Duodenal mucosa (tissue), 2 donors: ENCODE measurements around the gene CUL9.

Source experiments
- H3K27ac ChIP-seq: one replicate; pipeline ENCODE4 v1.7.0; 2013; ENCODE audit warnings: low read depth, low read length
- H3K27me3 ChIP-seq, 2 donors: one replicate each; pipeline ENCODE4 v1.7.0; 2013; ENCODE audit warnings: low read length in 2 of 2, control low read depth in 1 of 2; ENCODE audit not compliant: insufficient read depth in 2 of 2, control insufficient read depth in 1 of 2
- H3K36me3 ChIP-seq, 2 donors: one replicate each; pipeline ENCODE4 v1.7.0; 2013; ENCODE audit warnings: low read length in 2 of 2, control low read depth in 1 of 2; ENCODE audit not compliant: insufficient read depth in 2 of 2, control insufficient read depth in 1 of 2
- H3K4me1 ChIP-seq, 2 donors: one replicate each; pipeline ENCODE4 v1.7.0; 2013; ENCODE audit warnings: low read length in 2 of 2, control low read depth in 1 of 2; ENCODE audit not compliant: insufficient read depth in 2 of 2, control insufficient read depth in 1 of 2
- H3K4me3 ChIP-seq, 2 donors: one replicate each; pipeline ENCODE4 v1.7.0; 2013; ENCODE audit warnings: low read length in 2 of 2, low read depth in 1 of 2
- H3K9ac ChIP-seq, 2 donors: one replicate each; pipeline ENCODE4 v1.7.0; 2013; ENCODE audit warnings: low read length in 2 of 2, low read depth in 1 of 2
- H3K9me3 ChIP-seq, 2 donors: one replicate each; pipeline ENCODE4 v1.7.0; 2013; ENCODE audit warnings: low read length in 2 of 2, control low read depth in 1 of 2; ENCODE audit not compliant: control insufficient read depth in 1 of 2

CUL9 gene

DNA sequence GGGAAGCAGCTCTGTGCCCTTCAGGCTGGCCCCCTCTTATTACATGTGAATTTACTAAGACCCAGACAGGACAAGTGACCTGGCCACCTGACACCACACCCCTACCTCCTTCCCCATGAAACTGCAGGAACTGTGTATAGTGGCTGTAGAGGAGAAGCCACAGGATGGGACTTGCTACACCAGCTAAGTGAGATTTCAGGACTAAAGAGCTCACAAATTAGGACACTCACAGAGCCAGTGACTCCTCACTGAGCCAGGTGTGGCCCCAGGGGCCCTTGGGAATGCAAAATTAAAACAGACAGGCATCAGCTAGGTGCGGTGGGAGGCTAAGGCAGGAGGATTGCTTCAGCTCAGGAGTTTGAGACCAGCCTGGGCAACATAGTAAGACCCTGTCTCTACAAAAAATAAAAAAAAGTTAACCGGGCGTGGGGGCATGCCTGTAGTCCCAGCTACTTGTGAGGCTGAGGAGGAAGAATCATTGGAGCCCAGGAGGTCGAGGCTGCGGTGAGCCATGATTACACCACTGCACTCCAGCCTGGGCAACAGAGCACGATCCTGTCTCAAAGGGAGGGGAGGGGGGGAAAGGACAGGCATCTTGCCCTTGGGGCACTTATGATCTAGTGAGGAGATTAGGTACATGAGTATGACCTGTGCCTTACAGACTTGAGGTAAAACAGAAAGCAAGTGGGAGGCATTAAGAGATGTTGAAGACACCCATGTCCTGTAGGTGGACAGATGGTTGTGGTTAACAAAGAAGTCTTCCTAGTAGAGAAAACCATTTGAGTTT is 34.1 kb upstream of the CUL9 start:
- H3K9ac ChIP-seq = no peak overlapping the region
- no peak overlapping the region for H3K27ac ChIP-seq
- no peaks in the 10 kb centered on the region for H3K9me3 ChIP-seq
- H3K36me3 ChIP-seq = no peaks in the 10 kb centered on the region
- H3K4me3 ChIP-seq = no peak overlapping the region
- H3K27me3 ChIP-seq = no peaks in the 10 kb centered on the region
- H3K4me1 ChIP-seq = peaks cover 8 to 9% of the 10 kb centered on the region in 2 donors

DNA sequence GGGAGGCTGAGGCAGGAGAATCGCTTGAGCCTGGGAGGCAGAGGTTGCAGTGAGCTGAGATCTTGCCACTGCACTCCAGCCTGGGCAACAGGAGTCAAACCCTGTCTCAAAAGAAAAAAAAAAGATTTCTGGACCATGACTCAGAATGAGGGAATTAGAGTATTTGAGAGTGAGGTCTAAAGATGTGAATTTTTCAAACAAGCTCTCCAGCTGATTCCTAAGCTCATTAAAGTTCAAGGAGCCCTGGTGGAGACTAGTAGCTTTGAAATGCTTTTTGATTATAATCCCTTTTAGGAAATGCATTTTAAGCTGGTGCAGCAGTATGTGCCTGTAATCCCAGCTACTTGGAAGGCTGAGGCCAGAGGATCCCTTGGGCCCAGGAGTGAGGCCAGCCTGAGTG is 32.7 kb upstream of the CUL9 start:
- Histone ChIP-seq H3K27ac (no peak overlapping the region), H3K4me3 (no peak overlapping the region), H3K36me3 (no peaks in the 10 kb centered on the region), H3K4me1 (no peaks in the 10 kb centered on the region), H3K9ac (no peak overlapping the region), H3K27me3 (no peaks in the 10 kb centered on the region), H3K9me3 (no peaks in the 10 kb centered on the region)

DNA sequence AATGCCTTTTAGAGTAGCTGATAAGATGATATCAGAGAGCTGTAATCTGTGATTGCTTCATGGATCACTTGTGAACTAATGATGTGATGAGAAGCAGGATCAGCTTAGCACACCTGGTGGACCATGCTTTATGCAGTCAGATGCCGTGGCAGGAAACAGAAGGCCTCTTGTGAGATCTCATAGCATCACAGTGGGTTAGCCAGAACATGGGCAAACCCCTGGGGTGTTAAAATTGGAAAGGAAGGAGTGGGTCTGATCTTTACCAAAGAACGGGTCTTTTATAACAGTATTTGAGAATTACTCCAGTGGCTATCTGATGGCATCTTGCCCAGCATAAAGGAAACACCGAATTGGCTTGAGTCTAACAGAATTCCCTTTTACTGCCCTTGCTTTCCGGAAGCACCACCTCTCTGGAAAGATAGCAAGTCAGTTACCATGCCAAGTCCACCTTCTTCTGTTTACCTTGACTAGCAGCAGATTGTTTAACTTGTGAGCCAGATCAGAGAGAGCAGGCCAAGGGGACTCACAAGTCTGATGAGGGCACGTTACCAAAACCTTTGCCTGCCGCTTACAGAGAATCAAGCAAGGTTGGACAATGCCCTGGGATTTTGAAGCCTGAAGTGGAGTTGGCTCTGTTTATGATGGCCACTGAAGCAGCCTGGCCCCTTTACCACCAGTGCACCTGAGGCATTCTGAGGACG is 31.8 kb upstream of the CUL9 start:
- Histone ChIP-seq H3K27me3 (no peaks in the 10 kb centered on the region), H3K36me3 (no peaks in the 10 kb centered on the region), H3K4me1 (no peaks in the 10 kb centered on the region), H3K9me3 (no peaks in the 10 kb centered on the region), H3K4me3 (no peak overlapping the region), H3K9ac (no peak overlapping the region), H3K27ac (no peak overlapping the region)

DNA sequence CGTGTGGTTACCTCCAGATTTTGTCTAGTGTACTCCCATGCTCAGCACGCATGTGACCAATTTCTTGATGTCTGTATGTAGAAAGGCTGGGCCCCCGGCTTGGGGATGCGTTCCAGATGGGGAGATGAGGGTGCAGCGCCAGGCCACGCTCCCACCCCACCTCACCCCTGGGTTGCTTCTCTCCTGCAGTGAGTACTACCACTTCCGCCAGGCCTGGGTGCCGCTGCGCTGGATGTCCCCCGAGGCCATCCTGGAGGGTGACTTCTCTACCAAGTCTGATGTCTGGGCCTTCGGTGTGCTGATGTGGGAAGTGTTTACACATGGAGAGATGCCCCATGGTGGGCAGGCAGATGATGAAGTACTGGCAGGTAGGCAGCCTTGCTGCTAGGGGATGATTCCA is 22.4 kb upstream of the CUL9 start:
- H3K36me3 ChIP-seq = peaks cover 0 to 4% of the 10 kb centered on the region in 2 donors

DNA sequence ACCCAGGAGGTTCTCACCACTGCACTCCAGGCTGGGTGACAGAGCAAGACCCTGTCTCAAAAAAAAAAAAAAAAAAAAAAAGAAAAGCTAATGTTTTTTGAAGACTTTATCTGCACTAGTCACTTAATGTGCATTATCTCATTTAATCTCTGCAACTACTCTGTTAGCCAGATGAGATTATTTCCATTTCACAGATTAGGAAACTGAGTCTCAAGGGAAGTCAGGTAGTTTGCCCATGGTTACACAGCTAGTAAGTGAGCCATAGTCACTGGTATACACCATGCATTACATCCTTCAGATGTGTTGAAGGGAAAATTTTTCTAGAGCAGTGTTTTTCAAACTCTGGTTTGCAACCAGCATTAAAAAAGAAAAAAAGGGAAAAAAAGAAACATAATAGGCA is 18.1 kb upstream of the CUL9 start:
- Histone ChIP-seq H3K27ac (no peak overlapping the region), H3K9ac (no peak overlapping the region), H3K36me3 (peaks cover 0 to 4% of the 10 kb centered on the region in 2 donors), H3K4me1 (no peaks in the 10 kb centered on the region), H3K4me3 (no peak overlapping the region), H3K9me3 (no peaks in the 10 kb centered on the region), H3K27me3 (no peaks in the 10 kb centered on the region)

More for the DNA sequence above, 22.4 kb upstream of the CUL9 start:
- Histone ChIP-seq H3K9me3 (no peaks in the 10 kb centered on the region), H3K27me3 (no peaks in the 10 kb centered on the region), H3K9ac (no peak overlapping the region), H3K27ac (no peak overlapping the region), H3K4me1 (no peaks in the 10 kb centered on the region), H3K4me3 (no peak overlapping the region)

DNA sequence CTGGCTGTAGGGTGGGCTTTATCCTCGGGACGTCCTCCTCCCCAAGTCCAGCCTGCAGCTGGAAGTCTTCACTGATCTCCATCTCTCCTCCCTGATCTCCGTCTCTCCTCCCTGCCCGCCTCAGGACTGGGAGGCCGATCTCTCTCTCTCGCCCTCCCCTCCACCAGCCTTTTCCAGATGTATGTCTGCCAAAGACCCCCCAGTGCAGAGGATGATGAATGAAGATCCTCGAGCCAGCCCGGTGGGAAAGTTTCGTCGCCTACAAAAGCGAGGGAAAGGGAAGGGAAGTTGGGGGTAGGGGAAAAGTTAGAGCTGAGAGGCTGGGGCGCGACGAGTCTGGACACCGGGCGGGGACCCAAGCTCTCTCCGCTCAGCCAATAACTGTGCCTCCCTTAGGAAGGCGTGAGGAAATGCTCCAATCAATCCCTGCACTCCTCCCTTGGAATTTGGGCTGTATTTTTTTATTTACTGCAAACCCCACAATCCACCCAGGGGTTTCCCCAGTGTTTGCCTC is 11.5 kb upstream of the CUL9 start:
- Histone ChIP-seq H3K4me1 (peaks cover 27 to 35% of the 10 kb centered on the region in 2 donors), H3K27me3 (no peaks in the 10 kb centered on the region), H3K36me3 (peaks cover 4% of the 10 kb centered on the region in 2 donors), H3K9me3 (no peaks in the 10 kb centered on the region), H3K9ac (peak overlapping the region; percentile 83 to 92), H3K27ac (peak overlapping the region; percentile 85), H3K4me3 (peak overlapping the region; percentile 62 to 72)

DNA sequence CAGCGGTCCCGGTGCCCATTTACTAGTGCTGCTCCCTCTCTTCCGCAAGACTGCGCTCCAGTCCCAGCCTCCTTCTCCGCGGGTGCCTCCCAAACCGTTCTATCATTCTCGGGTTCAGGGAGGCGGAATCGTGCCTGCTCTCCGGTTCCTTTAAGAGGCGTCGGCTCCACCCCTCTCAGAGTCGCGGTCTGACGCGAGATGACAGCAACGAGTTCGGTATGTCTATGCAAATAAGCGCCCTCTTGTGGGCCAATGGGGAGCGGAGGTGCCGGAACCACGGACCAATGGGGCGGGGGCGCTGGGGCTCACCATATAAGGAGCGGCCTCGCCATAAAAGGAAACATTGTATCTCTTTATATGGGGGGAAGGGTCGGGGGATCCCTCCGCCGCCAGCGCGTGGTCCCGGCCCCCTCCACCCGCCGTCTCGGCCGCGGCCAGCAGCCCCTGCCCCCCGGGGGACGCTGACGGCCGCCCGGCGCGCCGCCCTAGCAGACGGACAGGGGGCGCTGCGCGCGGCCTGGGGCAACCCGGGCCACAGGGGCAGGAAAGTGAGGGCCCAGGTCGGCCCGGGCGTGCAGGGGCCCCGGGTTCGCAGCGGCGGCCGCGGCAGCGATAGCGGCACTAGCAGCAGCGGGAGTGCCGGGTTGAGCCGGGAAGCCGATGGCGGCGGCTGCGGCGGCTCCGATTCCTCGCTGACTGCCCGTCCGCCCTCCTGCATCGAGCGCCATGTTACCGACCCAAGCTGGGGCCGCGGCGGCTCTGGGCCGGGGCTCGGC is 10.9 kb upstream of the CUL9 start, which contains the start of gene SRF:
SRF (plus strand) TSS at position 339 of the 776 bp plus-strand sequence; CDS start at position 727, 388 bp downstream.
- peak within 1 kb of the TSS; percentile 85 to 87 for H3K4me3 ChIP-seq

DNA sequence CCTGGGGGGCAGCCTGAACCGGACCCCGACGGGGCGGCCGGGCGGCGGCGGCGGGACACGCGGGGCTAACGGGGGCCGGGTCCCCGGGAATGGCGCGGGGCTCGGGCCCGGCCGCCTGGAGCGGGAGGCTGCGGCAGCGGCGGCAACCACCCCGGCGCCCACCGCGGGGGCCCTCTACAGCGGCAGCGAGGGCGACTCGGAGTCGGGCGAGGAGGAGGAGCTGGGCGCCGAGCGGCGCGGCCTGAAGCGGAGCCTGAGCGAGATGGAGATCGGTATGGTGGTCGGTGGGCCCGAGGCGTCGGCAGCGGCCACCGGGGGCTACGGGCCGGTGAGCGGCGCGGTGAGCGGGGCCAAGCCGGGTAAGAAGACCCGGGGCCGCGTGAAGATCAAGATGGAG is 10.3 kb upstream of the CUL9 start:
- Histone ChIP-seq H3K4me1 (peaks cover 31 to 38% of the 10 kb centered on the region in 2 donors), H3K9ac (peak overlapping the region; percentile 84 to 87), H3K27me3 (no peaks in the 10 kb centered on the region), H3K9me3 (no peaks in the 10 kb centered on the region), H3K36me3 (peaks cover 15 to 17% of the 10 kb centered on the region in 2 donors), H3K4me3 (peak overlapping the region; percentile 85 to 87), H3K27ac (peak overlapping the region; percentile 94)

More for the DNA sequence above, 10.9 kb upstream of the CUL9 start, which contains the start of gene SRF:
- H3K4me1 ChIP-seq = peaks cover 31 to 38% of the 10 kb centered on the region in 2 donors
- no peaks in the 10 kb centered on the region for H3K9me3 ChIP-seq
- peak within 1 kb of the TSS; percentile 94 for H3K27ac ChIP-seq
- H3K27me3 ChIP-seq = no peaks in the 10 kb centered on the region
- H3K36me3 ChIP-seq = peaks cover 10 to 11% of the 10 kb centered on the region in 2 donors
- H3K9ac ChIP-seq = peak within 1 kb of the TSS; percentile 87 to 92

DNA sequence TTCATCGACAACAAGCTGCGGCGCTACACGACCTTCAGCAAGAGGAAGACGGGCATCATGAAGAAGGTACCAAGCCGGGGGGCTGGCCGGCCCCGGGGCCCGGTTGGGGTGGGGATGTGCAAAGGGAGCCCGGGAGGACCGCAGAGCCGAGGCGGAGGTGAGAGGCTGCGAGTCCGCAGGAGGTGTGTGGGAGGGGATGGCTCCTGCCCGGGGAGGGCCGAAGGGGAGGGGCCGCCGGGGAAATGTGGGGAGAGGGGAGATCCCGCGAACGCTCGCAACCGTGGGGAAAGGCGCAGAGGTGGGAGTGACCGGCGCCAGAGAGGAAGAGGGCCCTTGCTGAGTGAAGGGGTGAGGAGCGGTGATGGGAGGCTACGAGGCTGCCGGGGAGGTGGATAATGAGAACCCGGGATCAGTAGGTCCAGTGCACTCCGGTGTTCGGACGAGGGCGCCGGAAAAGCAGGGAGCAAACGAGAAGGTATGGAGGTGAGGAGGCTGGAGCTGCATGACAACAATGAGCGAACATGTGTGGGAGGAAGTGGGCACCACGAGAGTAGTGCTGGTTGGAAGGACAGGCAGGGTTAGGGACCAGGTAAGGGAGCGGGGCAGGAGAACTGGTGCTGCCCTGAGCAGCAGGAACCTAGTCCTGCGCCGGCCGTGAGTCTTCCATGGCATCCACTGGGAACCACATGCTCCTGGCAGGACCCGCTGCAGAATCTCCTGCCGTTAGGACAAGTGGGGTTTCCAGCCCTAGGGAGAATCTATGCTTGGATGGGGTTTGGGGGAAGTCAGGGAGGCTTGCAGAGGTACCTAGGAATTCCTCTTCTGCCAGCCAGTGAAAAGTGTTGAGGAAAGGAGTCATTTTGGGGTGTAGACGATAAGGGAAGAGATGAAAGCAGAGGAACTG is 9.6 kb upstream of the CUL9 start:
- no peaks in the 10 kb centered on the region for H3K9me3 ChIP-seq
- peaks cover 31 to 38% of the 10 kb centered on the region in 2 donors for H3K4me1 ChIP-seq
- no peaks in the 10 kb centered on the region for H3K27me3 ChIP-seq
- H3K9ac ChIP-seq = peak overlapping the region; percentile 65 to 87
- peak overlapping the region; percentile 94 for H3K27ac ChIP-seq
- peaks cover 18 to 21% of the 10 kb centered on the region in 2 donors for H3K36me3 ChIP-seq
- peak overlapping the region; percentile 85 to 87 for H3K4me3 ChIP-seq
